Fibroblast of the aortic adventitia (primary cell): ENCODE measurements around the gene ARID5B. TPM values are rescaled to one million over a fixed set of nuclear protein-coding genes. Genes with fewer than 3 reads are reported as not detected.

ENCODE experiments used
- DNase-seq: peaks from one replicate; pipeline ENCODE4 v3.0.0-alpha.2; 2010; ENCODE audit warnings: low read depth
- H3K4me3 ChIP-seq: 2 replicates; pipeline ENCODE4 v1.5.1; 2011; ENCODE audit warnings: low read depth, mild to moderate bottlenecking, control low read depth, low read length, moderate library complexity
- CTCF ChIP-seq: IDR thresholded peaks from 2 replicates; pipeline ENCODE4 v1.5.1; 2011; ENCODE audit warnings: mild to moderate bottlenecking, low read length, control low read depth, inconsistent platforms; ENCODE audit not compliant: insufficient read depth
- total RNA-seq: library from RNA; depleted of rRNA; stranded (reverse); fragments of >200 nt; gene quantifications from 2 replicates; pipeline ENCODE4 v1.2.3, GENCODE V29; 2012; ENCODE audit warnings: low replicate concordance

ARID5B gene
- total RNA-seq, 1 donor = 87.9 TPM

GRCh38 chr10:62021978-62022802, 120.7 kb downstream of the ARID5B start:
- H3K4me3 ChIP-seq = no peak overlapping the region
- DNase-seq = no peak
- TF ChIP-seq CTCF = no peak

GRCh38 chr10:62022830-62023229, 121.3 kb downstream of the ARID5B start:
- DNase-seq = no peak
- H3K4me3 ChIP-seq = no peak overlapping the region
- TF ChIP-seq CTCF = no peak

GRCh38 chr10:62023329-62023728, 121.8 kb downstream of the ARID5B start:
- no peak for DNase-seq
- no peak for TF ChIP-seq CTCF
- no peak overlapping the region for H3K4me3 ChIP-seq

DNA sequence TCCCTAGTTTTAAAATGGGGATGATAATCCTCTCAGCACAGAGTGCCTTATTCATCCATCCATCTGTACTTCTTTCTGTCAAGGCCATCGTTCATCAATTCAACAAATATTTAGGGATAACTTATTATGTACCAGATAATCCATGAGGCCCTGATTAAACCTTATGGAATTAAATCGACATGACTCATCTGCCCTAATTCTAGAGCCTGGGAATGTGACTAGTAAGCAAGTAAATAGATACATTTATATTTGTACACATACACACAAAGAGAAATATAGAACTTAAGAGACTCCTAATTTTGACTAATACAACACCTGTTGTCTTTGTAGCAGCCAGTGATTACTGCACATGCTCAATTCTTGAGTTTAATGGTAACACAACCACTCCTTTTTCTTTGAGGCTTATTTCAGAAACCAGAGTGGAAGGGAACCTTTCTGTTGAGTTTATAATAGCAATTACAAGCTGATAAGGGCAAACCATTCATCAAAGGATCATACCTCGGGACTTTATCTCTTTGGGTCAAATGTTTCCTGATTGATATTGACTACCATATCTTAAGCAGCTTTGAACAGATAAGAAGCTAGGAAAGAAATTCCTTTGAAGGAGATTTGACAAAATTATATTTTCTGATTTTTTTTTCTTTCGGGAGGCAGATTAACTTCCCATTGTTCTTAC, 122.7 kb downstream of the ARID5B start:
- H3K4me3 ChIP-seq = no peak overlapping the region
- no peak for TF ChIP-seq CTCF
- no peak for DNase-seq

DNA sequence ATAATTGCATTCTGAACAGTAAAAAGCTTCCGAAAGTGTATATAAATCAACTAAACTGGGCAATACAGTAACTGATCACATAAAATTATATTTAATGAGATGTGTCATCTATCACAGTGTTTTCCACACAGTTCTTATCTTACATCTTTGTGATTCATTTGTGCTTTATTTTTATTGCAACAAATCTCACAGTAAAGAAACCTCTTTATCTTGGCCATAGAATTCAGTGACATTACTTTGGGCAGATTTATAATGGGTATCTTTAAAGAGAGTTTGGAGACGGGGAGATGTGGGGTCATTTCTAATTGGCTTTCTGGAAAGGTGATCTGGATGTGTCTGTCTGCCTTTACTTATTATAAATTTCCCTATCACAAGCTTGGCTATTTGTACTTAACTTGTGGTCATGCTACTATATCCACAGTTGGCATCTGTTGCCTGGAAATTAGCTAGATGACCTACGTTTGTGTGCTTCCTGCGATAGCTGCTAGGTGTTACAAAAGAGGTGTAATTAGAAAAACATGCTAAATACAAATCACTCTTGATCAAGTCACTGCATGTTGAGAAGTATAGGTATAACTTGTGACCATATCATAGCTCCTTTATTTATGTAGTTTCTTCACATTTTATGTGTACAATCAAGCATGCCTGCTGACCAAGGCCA, 123.8 kb downstream of the ARID5B start:
- DNase-seq = no peak
- no peak for TF ChIP-seq CTCF
- no peak overlapping the region for H3K4me3 ChIP-seq

GRCh38 chr10:62025901-62026879, 124.7 kb downstream of the ARID5B start:
- peak; percentile 68 for DNase-seq
- no peak overlapping the region for H3K4me3 ChIP-seq
- no peak for TF ChIP-seq CTCF
